ENCODE results near the gene SPSB1.

SPSB1 gene

DNA sequence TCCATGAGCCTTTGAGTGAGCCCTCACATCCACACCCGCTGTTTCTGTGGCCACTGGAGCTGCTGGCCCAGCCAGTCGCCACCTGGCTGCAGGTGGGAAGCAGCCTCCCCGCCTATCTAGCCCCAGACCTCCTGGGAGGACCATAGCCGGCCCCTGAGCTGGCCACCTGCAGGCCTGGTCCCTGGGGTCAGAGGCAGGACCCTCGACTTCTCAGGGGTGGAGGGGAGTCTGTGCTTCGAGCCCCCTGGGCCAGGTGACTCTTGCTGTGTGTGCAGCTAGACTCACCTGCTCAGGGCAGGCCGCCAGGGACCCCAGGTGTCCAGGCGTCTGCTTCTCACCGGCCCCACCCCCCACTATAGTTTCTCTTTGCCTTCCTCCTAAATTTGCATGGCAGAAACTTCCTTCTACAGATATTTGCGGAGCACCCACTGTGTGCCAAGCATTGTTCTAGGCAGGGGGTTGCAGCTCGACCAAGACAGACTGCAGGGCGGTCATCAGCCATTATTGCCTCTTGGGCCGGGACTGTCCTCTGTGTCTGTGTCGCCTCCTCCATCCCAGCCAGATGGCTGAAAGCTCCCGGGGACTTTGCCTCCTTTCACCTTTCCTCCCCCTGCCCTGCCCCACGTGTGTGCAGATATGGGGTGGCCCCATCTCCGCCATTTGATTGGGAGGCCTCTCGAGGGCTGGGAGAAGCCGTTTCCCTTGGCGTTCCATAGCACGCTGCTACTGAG lies 27.3 kb downstream of the SPSB1 start:
- DNase-seq (ENCODE audit: low read depth): no peak

DNA sequence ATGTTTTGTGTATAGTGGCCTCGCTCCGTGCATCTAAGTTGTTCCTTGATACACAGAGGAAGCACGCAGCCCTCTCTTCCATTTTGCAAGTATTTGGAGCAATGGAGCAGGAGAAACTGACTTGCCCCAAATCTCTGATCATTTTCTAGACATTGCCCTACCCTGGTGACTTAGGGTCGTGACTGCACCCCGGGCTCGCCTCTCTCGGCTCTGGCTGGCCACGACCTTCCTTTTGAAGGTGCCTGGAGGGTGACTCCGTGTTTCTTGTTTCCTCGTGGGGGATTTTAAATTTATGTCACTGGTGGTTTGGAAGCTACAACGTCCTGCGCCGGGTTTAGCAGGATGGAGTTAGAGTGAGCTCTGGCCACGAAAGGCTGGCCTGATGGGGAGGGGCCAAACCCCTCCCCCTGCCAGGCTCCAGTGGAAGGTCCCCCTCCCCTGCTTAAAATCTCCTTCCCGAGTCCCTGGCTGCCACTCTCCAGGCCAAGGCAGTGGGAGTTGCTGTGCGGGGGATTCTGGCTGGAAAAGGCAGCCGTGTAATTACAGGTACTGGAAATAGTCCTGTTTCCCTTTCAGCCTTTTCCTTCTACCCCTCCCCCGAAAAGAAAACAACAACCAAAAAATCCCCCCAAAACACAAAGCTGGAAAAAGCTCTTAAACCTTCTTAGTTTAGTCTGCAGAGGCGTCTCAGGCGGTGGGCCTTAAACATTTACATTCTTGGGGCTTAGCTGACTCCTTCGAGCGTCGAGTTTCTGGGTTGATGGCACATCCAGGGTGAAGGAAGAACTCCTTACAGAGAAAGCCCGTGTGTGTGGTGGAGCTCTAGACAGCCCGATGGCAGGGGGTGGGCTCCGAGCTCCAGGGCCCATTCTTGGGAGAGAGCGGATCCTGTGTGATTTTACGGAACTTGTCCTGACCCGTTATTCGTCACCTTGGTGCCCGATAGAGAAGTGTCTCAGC lies 28.1 kb downstream of the SPSB1 start:
- no peak for DNase-seq (ENCODE audit: low read depth)

DNA sequence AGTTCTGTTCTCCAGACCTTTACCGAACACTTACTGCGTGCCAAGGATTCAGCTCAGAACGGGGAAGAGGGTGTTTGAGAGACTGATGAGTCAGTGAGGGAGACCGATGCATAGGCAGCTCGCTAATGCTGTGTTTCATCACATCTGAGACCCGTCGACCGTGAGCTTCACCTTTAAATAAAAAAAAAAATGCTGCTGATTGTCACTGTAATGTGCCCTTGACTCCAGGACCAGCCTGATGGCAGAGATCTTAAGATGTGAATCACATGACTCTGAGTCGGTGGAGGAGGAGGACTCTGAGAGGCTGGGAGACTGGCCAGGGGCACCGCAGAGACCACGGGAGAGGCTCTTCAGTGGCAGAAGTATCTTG lies 28.8 kb downstream of the SPSB1 start:
- no peak for DNase-seq (ENCODE audit: low read depth)

DNA sequence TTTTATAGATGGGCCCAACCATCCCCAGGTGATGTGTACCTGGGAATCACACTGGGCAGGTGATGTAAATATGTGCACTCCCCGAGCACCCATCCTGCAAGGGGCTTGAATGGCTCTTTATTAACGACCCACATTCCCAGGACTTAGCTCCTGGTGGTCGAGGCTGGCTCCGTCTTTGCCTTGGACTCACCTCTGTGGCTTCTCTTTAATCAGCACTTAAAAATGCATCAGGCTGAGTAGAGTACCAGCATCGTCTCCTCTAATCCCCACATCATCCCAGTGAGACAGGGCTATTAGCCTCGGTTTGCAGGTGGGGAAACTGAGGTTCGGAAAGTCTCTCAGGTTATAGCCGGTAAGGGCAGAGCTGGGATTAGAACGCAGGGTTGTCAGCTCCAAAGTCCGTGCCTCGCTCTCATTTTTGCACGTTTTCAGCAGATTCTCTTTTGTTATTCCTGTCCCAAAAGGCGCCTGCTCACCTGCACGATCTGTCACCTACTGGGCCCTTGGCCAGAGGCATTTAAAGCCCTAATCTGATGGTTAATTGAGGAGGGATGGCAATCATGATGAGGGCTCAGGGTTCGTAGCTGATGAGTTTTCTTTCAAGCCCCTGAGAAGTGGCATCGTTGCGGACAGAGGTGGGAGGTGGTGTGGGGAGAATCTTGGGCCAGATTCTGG lies 29.4 kb downstream of the SPSB1 start:
- no peak for DNase-seq (ENCODE audit: low read depth)

DNA sequence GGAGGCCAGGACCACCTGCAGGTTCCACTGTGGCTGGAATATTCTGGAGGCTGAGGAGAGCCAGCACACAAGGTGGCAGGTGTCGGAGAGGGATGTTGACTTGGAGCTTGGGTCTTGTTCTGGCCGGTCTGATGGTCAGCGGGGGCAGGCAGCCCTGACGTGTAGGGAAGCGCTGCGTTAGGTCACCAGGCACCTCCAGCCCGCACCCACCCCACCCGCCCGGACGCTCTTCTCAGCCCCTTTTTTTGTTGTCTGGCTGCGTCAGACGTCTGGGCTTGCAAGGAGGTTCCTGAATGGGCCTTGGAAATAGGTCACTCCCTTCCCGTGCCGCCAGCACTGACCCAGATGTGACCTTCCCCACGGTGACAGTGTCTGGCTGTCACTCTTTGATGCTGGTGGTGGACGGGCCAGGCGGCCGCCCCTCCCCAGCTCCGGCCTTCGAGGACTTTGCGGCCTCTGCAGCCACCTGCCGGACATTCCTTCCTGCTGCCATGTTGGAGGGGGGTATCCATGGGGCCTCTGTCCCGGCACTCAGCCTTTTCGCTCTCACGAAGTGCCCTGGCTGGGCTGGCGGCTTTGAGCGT lies 30.1 kb downstream of the SPSB1 start:
- DNase-seq (ENCODE audit: low read depth): no peak

DNA sequence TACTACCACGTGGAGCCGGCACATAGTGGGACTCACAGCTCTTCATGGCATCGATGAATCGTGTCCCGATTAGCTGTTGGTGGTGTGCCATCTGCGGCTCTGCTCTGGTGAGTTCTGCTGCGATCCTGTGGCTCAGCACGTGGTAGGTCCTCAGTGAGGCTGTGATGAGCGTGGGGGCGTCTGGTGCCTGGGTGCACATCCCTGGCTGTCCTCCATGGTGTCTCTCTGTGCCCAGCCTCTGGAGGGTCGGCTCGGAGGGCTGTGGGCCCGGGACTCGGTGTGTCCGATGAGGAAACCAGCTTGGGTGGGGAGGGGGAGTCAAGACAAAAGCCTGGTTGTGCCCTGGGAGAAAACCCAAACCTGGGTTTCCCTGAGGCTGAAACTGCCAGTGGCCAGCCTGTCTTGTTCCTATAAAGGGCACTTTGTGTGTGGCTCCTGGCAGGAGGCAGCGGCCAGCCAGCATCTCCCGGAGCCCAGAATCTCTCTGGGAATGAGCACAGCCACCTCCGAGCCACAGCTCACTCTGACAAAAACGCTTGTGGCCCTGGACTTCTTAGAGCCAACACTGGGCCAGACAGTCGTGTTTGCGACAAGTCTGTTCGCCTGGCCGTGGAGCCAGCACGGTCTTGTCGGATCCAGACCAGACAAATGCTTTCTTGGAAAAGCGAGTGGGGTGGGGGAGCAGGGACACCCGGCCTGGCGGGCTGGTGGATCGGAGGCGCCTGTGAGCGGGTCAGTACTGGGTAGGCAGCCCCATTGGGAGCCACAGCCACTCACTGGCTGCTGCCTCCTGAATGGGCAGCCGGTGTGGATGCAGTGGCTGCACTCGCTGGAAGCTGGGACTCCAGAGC lies 31.8 kb downstream of the SPSB1 start:
- no peak for DNase-seq (ENCODE audit: low read depth)

DNA sequence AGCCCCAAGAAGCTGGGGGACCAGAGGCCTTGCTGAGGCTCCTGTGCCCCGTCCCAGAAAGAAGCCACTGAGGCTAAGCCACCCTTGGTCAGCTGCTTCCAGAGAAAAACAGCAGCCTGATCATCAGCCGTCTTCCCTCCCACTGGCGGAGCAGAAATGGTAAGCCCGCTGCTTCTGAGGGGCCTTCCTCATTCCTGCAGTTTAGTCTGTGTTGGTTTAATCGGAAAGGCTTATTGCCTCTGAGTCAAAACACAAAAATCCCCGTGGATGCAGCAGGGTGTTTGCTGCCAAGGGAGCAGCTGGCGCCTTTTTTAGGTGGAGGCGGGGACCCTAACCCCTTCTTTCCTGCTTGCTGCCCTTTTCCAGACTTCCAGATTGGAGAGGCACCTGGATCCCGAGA lies 33.9 kb downstream of the SPSB1 start:
- no peak for DNase-seq (ENCODE audit: low read depth)

DNA sequence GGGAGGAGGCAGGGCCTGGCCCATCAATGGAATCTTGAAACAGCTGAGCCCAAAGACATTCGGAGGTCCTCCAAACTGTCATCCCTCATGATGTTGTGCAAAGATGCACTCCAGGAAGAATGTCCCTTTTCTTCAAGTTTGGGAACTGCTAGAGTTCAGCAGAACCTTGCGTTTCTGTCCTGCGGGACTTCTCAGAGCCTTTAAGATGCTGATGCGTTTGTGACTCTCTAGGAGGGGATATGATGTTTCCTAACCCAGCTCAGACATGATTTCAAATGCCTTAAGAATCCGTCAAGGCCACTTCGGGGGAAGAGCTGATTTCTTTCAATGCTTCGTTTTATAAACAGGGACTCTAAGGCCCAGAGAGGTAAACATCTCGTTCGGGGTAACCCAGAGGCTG lies 35.5 kb downstream of the SPSB1 start:
- DNase-seq (ENCODE audit: low read depth): no peak

DNA sequence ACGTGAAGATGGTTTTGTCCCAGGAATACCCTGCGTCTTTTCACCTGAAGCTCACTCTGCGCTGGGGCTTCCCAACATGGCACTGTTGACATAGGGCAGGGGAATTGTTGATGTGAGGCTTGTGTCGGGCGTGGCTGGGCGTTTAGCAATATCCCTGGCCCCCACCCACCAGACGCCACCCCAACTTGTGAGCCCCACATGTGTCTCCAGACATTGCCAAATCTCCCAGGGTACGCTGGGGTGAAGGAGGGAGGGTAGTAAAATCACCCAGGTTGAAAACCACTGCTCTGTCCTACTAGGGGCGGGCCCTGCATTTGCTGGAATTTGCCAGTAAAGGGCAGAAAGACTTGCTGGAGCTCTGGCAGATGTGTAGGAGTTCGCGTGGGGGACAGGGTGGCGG lies 36.0 kb downstream of the SPSB1 start:
- DNase-seq (ENCODE audit: low read depth): no peak

DNA sequence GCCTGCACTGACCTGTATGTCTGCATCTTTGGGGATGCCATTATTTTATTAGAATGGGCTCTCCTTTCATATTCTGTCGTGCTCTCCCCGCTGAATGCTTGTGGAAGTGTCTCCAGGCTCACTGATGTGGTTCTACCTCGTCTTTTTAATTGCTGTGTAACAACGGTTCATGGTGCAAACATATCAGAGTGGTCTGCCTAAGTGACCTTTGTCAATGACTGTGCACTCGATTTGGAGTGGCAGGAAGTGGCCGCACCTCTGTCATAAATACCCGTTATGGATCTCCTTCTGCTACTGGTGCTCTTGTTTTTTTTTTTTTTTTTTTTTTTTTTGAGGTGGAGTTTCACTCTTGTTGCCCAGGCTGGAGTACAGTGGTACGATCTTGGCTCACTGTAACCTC lies 38.3 kb downstream of the SPSB1 start:
- no peak for DNase-seq (ENCODE audit: low read depth)

DNA sequence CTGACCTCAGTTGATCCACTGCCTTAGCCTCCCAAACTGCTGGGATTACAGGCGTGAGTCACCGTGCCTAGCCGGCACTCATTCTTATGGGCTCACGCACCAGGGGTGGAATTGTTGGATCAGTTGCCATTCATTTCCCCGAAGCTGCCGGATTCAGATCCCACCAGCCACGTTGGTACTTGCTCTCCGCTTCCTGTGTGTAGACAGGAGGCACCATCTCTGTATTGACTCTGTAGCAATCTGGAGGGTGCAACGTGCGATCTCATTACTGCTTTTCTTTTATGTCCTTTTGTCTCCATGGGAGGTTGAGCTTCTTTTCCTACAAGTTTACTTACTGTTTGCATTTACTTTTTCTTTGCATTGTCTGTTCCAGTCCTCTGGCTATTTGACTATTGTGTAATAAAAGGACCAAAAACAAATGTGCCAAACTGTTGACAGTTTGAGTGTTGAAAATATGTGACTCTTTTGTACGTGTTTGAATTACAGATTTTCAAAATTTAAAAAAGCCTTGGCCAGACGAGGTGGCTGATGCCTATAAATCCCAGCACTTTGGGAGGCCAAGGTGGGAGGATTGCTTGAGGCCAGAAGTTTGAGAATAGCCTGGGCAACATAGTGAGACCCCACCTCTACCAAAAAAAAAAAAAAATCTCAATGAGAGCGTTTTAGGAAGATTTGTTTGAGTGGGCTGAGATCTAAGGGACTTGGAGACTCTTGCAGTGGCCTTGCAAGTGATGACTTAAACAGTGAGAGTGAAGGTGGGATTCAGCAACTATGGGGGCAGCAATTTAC lies 39.1 kb downstream of the SPSB1 start:
- no peak for DNase-seq (ENCODE audit: low read depth)

DNA sequence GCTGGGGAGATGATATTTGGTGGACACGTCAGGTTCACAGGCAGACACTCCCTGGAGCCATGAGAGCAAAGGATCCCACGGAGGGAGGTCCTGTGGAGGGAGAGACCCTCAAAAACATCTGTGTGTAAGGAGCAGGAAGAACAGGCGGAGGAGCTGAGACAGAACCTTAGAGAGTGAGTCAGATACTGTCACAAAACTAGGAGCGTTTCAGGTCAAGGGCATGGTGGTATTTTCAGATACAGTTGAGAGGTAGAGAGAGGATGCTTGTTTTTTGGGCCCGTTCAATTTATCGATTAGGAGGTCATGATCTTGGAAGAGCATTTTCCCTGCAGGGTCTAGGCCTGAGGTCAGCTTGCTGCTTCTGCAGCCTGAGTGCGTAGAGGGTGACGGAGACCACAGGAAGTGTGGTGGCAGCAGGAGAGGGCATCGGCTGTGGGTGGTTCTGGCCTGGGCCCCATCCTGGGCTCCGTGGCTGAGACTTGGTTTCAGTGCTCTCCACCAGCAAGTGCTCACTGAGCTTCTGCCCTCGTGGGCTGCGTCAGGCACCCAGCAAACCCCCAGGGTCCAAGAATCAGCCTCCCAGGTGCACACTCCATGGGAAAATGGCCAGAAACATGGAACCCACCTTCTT lies 39.9 kb downstream of the SPSB1 start:
- no peak for DNase-seq (ENCODE audit: low read depth)

DNA sequence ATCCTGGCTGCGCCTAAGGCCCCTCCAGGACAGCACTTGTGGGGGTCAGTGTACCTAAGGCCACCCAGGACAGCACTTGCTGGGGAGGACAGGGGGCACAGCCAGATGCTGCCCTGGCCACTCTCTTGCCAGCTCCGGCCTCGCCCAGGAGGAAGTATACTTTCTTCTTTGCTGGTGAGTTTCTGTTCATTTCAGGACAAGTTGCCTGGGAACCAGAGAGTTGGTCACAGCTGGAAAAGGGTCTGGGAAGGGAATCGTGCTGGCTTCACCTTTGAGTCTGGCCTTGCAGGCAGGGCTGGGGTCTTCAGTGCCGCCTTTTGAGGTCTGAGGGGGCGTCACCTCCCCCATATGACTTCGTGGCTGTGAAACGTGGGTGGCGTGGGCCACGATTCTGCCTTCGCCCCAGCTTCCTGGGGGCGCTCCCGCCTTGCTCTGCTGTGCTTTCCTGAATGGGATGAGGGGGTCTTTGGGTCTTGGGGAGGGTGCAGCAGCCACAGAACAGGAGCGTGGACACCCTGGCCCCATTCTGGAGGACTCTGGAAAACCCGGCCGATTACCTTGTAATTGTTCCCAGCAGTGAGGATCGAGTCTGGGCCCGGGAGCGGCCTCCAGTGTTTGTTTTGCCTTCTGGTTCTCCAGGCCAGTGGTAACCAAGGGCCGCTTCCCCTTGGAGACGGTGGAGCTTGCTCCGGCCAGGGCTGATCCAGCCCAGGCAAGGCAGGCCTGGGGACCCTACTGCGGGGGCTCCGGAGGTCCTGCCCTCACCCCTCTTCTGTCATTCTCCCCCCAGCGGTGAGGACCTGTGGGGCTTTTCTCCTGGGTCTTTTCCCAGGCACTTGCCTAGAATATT lies 45.9 kb downstream of the SPSB1 start:
- DNase-seq (ENCODE audit: low read depth): no peak

DNA sequence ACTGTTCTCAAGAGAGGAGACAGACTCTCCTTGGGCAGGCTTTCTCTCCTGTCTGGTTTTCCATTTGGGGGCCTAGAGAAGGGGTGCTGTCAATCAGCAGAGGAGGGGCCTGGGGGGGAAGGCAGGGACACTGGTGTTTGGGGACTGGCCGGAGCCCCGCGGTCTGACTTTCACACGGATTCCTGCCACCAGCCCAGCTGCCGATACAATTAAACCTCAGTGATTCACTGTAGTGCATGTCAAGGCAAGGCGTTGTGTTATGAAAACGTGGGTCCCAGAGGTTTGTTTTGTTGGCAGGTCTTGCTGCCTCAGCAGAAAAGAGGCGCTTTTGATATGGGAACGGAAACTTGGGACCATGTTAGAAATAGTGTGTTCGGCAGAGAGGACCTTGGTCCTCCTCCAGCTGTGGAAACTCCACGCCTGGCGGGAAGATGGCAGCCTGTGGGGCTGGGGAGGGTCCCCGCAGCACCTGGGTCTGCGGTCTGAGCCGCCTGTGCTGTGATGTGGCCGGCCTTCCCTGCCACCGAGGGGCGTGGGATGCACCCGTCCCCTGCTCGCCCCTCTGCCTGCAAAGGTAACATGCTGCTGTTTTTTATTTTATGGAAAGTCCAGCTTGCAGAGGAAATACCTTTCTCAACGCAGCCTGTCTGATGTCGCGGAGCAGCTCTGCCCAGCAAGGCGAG lies 47.6 kb downstream of the SPSB1 start:
- DNase-seq (ENCODE audit: low read depth): no peak

DNA sequence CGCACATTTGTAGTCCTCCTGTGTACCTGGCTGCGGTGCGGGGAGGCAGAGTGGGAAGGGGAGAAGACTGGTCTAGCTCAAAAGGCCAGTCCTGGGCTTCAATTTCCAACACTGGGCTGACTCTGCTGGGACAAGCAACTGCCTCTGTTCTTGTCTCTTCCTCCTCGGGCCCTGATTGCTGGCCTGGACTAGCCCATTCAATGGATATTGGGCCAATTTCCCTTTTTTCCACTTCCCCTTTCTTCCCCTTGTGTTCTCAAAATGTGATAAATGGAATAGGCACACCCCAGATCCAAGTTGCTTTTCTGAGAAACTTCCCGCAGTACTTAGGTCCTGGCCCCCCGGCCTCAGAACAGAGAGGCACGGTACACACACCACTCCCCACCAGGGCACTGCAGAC lies 48.2 kb downstream of the SPSB1 start:
- no peak for DNase-seq (ENCODE audit: low read depth)

DNA sequence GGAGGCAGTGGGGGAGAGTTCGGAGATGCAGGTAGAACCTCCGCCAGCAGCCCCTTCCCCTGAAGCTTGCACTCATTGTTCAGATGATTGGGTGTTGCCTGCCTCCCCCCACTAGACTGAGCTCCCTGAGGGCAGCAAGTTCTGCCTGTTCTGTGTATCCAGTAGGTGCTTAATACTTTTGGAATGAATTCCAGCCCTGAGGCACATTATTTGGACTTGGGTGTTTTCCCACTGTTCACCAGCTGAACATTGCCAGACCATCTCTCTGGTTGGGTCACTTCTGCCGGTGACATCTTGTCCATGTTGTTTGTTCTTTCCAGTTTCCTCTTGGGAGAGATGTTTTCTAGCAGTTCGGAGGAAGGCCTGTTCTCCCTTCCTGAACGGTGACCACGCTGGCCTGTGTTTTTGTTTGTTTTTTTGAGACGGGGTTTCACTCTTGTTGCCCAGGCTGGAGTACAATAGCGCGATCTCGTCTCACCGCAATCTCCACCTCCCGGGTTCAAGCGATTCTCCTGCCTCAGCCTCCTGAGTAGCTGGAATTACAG lies 48.7 kb downstream of the SPSB1 start:
- no peak for DNase-seq (ENCODE audit: low read depth)

DNA sequence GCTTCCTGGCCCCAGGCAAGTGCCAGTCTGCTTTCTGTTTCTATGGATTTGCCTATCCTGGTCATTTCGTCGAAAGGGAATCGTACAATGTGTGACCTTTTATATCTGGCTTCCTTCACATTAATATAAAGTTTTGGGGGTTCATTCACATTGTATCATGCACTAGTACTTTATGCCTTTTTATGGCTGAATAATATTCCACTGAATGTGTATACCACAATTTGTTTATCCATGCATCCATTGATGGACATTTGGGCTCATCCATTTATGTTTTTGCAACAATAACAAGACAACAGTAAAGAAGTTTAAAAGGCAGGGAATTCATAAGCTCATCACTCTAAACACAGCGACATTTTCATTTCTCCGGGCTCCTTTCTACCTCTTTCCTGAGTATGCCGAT lies 50.6 kb downstream of the SPSB1 start:
- no peak for DNase-seq (ENCODE audit: low read depth)

DNA sequence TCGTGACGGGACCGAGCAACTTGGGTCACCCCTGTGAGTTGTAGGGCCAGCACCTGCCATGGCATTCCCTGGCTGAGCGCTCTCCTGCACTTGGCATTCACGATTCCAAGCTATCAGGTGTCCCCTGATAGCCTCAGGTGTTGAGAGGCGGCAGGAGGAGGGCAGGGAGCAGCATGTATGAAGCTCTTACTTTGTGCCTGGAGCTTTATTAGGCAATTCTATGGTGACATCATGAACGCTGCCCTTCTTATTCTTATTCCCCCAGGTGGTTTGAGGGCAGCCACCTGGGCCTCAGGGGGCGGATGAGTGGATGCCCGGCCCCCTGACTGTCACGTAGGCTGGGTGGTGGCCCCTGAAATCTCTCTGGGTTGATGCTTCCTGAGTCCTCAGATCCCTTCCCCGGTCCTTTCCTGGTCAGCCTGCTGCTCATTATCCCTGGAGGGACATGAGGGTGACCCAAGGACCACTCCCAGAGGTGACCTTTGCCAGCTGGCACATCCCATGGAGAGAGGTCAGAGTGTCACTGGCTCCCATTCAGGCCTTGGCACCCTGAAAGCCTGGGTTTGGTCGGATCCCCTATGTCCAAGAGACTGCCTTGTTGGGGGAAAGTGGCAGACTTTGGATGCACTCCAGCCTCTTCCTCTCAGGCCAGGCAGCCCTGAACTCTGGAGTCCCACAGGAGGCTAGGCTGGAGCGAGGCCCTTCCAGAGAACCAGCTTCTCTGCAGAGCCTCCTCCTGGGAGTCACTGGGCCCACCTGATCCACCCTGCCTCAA lies 51.9 kb downstream of the SPSB1 start:
- no peak for DNase-seq (ENCODE audit: low read depth)

Data from T-helper 22 cell (primary cell).